Activated CD8-positive, alpha-beta memory T cell treated with anti-CD3 and anti-CD28 coated beads, Interleukin-2, amount 50 U/mL, for 48 hours (primary cell): ENCODE measurements around the gene KCNH4.
"Not testable (repeated sequence)": the region's sequence is repeated elsewhere in the genome, so short reads cannot be mapped to it uniquely, and the experiment has no call there.

Source experiments
- DNase-seq: peaks from one replicate; pipeline ENCODE4 v3.0.0-alpha.2; 2020

The KCNH4 gene

DNA sequence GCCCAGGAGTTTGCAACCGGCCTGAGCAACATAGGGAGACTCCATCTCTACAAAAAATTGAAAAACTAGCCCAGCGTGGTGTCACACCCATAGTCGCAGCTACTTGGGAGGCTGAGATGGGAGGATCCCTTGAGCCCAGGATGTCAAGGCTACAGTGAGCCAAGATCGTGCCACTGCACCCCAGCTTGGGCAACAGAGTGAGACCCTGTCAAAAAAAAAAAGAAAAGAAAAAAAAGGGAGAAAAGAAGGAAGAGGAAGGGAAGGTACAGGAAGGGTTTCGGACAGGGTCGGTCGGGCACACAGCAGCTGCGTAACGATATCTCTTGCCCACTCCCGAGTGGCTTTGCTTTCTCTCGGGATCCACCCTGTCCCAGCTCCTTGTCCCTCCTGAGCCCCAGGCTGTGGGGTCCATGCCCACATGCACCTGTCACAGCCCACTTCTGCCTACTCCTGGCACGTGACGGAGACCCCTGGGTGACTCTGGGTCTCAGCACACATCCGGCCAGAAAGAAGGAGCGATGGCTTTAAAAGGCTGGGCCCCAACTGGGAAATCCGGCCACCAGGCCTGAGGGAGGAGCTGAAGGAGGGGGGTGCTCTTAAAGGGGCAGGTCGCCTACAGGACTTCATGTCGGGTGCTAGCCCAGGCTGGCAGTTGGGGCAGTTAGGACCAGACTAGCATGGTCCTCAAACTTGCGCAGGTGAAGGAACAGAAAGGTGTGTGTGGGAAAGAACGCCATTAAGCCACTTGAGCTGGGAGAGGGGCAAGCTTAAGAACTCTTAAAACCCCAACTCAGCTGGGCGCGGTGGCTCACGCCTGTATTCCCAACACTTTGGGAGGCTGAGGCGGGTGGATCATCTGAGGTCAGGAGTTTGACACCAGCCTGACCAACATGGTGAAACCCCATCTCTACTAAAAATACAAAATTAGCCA is 13.3 kb upstream of the KCNH4 start, which contains the start of gene GHDC:
GHDC (minus strand) TSS at position 526 of the 931 bp plus-strand sequence. CDS start 913 bp downstream, outside the sequence.
- peak; percentile 88 for DNase-seq

DNA sequence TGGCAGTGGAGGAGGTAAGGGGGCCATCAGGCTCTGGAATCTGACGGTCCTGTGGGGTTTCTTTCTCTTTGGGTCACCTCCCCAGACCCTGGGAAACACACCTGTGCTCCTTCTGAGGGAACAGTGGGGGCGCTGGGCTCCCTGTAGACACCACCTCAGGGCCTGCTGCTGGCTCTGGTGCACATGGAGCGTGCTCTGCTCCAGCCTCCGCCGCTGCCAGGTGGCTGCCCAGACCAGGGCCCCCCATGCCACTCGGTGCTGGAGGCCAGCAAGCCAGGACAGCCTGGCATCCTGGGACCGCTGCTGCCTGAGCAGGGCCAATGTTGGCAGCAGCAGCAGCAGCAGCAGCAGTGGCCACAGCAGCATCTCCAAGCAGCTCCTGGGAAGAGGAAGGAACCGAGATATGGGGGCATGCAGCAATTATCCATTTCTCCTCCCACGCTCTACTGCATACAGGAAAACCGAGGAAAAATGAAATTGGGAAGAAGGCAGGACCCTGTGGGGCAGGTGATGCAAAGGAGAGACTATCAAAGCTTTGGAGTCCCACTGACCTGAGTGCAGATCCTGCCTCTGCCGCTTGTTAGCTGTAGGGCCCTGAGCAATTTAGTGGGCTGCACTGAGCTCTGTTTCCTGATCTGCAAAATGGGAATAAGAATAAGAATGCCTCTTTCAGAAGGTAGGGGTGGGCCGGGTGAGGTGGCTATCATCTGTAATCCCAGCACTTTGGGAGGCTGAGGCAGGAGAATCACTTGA is 12.4 kb upstream of the KCNH4 start:
- DNase-seq = no peak

DNA sequence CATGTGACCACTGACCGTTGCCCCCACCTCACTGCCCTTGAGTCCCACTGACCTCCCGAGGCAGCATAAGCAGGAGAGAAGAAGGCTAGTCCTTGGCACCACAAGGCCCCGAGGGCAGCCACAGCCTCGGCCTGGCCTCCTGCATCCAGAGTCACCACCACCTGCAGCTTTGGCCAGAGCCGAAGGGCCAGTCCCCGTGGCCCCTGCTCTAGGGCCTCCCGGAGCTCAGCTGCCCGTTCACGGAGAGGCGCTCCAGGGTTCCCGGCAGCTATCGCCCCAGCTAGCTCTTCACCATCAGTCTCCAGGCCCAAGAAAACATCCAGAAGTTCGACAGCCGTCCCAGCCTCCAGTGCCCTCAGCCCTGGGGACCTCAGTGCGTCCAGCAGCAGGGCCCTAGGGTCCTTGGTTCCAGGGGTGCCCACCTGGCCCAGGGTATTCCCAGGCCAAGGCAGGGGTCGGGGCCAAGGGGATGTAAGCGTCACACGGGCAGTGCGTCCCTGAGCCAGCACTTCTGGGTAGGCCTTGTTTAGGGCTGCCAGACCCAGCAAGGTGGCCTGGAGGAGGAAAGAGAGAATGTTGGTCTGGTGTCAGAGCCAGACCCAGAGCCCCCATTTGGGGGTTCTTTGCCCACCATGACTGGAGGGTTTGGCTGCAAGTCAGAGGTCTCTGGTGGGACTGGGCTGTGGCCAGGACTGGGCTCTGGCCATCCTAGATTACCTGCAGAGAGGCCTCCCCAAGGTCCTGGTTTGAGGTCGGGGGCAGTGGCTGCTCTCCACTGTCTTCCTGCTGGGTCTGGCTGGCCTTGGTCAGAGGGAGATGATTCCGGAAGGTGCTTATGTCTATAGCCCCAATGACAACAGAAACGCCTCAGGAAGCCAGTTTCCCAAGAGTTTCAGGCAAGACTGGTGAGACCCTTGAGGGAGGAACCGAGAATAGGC is 11.5 kb upstream of the KCNH4 start:
- DNase-seq = no peak

DNA sequence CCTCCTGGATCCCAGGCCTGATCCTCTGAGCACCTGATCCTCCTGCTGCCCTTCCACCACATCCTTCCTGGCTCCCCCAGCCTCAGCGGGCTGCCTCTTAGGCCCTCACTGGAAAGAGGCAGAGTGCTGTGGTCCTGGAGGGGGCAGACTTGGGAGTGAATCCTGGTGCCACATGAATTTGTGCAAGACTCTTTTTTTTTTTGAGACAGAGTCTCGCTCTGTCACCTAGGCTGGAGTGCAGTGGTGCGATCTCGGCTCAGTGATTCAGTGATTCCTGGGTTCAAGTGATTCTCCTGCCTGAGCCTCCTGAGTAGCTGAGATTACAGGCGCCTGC is 10.3 kb upstream of the KCNH4 start:
- DNase-seq = no peak

- no peak for DNase-seq
Measured at GRCh38 chr17:42190491-42191274, 9.7 kb upstream of the KCNH4 start.

- DNase-seq = no peak
Measured at GRCh38 chr17:42189651-42189965, 8.7 kb upstream of the KCNH4 start.

- DNase-seq = no peak
Measured at GRCh38 chr17:42188749-42189650, 8.1 kb upstream of the KCNH4 start.

DNA sequence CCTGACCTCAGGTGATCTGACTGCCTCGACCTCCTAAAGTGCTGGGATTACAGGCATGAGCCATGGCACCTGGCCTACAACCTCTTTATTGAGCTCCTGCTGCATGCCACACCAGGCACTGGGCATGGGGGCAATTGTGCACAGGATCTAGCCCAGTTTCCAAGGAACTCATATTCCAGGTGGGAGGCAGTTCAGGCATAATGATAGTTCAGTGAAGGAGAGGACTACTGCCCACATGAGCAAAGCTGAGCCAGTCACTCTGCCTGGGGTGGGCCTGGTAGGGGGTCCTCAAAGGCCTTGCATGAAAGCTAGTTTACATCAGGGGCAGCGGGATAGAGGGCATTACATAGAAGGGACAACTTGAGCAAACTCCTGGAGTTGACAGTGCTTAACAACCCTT is 6.9 kb upstream of the KCNH4 start:
- DNase-seq = no peak

- not testable (repeated sequence) for DNase-seq
Measured at GRCh38 chr17:42186191-42186590, 5.2 kb upstream of the KCNH4 start.

DNA sequence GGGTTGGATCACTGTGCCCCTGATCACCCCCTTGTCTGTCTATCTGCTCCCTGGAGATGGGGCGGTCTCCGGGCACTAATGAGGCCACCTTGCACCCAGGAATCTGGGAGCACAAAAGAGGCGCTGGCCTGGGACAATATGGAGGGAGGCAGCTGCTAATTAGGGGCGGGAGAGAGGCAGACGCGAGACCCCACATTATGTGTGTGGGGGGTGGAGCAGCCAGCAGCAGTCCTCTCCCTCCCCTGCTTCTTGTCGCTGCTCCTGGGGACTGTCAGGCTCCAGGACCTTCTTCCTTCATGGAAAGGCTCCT is 4.6 kb upstream of the KCNH4 start:
- DNase-seq = no peak

DNA sequence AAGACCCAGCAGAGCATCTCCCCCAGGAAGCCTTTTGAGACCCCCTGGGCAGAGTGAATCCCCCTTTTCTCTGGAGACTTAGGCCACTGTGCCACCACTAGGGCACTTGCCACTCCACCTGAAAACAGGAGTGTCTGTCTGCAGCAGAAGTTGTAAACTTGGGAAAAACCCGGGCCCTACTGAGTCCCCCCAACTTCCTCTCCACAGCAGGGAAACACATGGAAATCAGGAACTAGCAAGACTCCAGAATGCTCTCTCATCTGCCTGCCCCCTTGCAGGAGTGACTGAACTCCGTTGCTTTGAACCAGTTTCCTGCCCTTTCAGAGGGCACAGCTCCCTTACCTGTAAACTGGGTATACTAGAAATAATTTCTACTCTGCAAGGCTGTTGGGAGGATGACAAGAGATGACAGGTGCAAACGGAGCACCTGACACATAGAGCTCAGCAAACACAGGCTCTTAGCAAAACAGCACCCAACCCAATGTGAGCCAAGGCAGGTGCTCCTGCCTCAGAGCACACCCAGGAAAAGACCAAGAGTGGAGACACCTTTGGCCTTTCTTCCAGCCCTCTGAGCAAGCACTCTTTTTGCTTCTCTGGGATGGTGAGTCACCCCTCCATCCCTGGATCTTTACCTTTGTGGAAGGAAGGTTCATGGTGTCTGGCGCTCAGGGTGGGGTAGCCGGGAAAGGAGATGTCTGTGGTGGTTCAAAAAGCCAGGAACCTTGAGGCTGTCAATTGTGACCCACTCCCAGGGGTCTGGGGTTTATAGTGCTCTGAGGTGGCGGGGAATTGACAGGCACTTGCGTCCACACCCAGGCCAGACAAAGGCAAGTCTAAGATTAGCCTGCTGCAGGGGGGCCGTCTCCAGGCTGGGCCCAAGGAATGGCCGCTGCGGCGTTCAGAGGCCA is 4.0 kb upstream of the KCNH4 start, which contains the start of gene HCRT:
HCRT (minus strand) TSS at position 740 of the 908 bp plus-strand sequence; CDS start at position 653, 87 bp downstream.
- DNase-seq = no peak

DNA sequence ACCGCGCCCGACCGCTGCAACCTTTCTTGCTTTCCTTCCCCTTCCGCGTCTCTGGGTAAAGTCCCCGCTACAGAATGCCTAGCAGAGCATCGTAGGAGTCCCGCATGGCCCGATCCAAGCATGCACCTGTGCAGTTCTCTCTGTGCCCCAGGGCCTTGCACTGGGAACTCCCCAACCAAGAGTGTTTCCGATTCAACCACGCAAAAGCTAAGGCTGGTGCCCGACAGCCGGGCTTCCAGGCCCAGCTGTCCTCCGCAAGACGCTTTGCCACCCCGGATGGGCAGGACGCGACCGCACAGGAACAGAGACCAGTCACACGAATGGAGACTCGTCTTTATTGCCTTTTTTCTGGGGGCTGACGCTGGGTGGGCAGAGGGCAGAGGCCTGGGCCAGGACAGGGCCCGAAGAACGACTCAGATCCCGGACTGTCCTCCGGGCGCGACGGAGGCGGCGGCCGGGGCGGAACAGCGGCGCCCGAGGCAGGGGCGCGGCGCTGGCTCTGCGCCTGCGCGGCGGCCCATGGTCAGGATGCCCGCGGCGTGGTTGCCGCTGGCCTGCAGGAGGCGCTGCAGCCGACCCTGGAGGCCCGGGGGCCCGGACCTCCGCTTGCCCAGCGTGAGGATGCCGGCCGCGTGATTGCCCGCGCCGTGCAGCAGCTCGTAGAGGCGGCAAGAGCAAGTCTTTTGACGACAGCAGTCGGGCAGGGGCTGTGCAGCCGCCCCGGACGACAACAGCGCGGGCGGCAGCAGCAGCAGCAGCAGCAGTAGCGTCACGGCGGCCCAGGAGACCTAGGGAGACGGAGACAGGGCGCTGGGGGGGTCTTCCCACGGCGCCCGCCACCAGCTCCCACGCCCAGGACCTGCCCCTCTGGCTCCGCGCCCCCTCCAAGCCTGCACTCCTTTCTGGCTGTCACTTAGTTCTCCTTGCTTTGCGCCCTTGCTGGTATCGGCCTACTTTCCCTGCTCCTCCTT is 3.1 kb upstream of the KCNH4 start:
- DNase-seq = peak; percentile 95

GRCh38 chr17:42182927-42183734 is 2.2 kb upstream of the KCNH4 start:
- DNase-seq = no peak

DNA sequence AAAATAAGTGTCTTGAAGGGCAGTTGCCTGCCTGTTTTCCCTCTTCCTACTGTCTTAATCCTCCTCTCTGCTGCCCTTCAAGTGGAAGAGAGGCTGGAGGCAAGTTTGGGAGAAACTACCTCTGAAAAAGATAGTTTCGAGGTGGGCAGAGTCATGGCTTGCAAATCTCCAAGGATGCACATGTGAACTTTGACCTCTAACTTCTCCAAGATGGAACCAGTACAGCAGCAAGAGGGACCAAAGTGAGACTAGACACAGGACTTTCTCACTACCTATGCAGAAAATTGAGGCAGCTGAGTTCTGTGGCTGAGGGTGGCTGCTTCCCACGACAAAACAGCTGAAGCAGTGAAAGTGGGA is 887 bp upstream of the KCNH4 start:
- no peak for DNase-seq

DNA sequence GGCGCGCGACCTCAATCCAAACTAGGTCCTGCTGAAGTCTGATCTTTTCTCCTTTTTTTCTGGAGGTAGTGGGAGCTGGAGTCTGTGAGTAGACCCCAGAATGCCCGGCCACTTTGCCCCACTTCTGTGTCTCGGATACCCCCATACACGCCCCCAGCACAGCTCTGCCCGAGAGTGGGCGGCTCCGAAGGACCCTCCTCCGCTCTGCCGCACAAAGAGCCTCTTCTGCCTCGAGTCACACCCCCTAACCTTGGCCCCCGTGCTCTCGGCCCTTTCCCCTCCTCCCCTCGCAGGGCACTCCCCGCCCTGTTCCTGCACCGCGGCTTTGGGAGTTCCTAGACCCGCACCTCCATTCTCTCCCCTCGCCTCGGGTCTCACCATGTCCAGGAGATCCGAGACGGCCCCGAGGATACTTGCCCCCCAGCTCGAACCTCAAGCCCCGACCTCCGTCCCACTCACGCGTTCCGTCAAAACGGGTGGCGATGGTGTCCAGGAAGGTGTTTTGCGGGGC is 476 bp downstream of the KCNH4 start:
- DNase-seq = no peak

GRCh38 chr17:42179911-42180410 is 981 bp downstream of the KCNH4 start:
- no peak for DNase-seq

DNA sequence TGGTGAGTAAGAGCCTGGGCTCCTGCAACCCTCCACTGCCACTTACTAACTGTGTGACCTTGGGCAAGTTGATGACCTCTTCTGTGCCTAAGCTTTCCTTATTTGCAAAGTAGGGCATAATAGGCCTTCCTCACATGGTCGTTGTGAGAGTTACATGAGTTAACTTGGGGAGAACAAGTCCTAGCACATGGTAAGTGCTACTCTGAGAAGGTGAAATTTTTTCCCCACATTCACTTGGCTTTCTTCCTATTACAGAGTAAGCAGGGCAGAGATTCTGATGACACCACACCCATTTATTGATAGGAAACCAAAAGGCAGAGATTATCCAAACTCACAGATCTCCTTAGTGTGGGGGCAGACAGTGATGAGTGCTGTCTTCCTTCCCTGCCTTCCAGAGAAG is 1.6 kb downstream of the KCNH4 start:
- DNase-seq = no peak

GRCh38 chr17:42178817-42179216 is 2.1 kb downstream of the KCNH4 start:
- no peak for DNase-seq
